ENCODE results near the gene HOXB8. TPM values are rescaled to one million over a fixed set of nuclear protein-coding genes. Genes with fewer than 3 reads are reported as not detected.

The HOXB8 gene
- polyA plus RNA-seq, 3 donors from 2014 or later, result not detected

GRCh38 chr17:48596000-48596734 is 18.9 kb downstream of the HOXB8 start:
- Mint-ChIP-seq H3K9me3 (no peaks in the 10 kb centered on the region), H3K4me3 (peak overlapping the region; percentile 63 to 91 (median 82)), H3K36me3 (peaks cover 0 to 3% (median 3%) of the 10 kb centered on the region in 3 donors), H3K27ac (peak overlapping the region in 1 of 6 donors; percentile 22), H3K27me3 (ENCODE audit: low read depth in 3 of 3) (peaks cover 50 to 69% (median 54%) of the 10 kb centered on the region in 3 donors), H3K4me1 (peaks cover 42 to 59% of the 10 kb centered on the region in 2 donors)
- no peak for DNase-seq

- Mint-ChIP-seq H3K9me3 (no peaks in the 10 kb centered on the region), H3K36me3 (peaks cover 0 to 3% (median 3%) of the 10 kb centered on the region in 3 donors), H3K27ac (no peak overlapping the region), H3K4me1 (peaks cover 42 to 61% of the 10 kb centered on the region in 2 donors), H3K4me3 (peak overlapping the region in 3 of 5 donors; percentile 7 to 47 (median 42)), H3K27me3 (ENCODE audit: low read depth in 3 of 3) (peaks cover 48 to 64% (median 51%) of the 10 kb centered on the region in 3 donors)
- DNase-seq, result no peak
These were observed 19.7 kb downstream of the HOXB8 start for GRCh38 chr17:48595278-48595999.

GRCh38 chr17:48594538-48595277 is 20.4 kb downstream of the HOXB8 start:
- Mint-ChIP-seq H3K4me3 (peak overlapping the region in 1 of 5 donors; percentile 42), H3K27ac (no peak overlapping the region)

GRCh38 chr17:48593840-48594537 is 21.1 kb downstream of the HOXB8 start:
- peaks cover 42 to 59% of the 10 kb centered on the region in 2 donors for H3K4me1 Mint-ChIP-seq
- H3K9me3 Mint-ChIP-seq, result no peaks in the 10 kb centered on the region
- H3K27me3 Mint-ChIP-seq (ENCODE audit: low read depth in 3 of 3), result peaks cover 38 to 65% (median 43%) of the 10 kb centered on the region in 3 donors
- peaks cover 0 to 3% (median 3%) of the 10 kb centered on the region in 3 donors for H3K36me3 Mint-ChIP-seq
- DNase-seq, result peak; percentile 74 to 80 (median 78)
- H3K27ac Mint-ChIP-seq, result no peak overlapping the region
- peak overlapping the region; percentile 78 to 88 (median 83) for H3K4me3 Mint-ChIP-seq

More at GRCh38 chr17:48594538-48595277, 20.4 kb downstream of the HOXB8 start:
- peaks cover 42 to 61% of the 10 kb centered on the region in 2 donors for H3K4me1 Mint-ChIP-seq
- H3K27me3 Mint-ChIP-seq (ENCODE audit: low read depth in 3 of 3), result peaks cover 43 to 67% (median 44%) of the 10 kb centered on the region in 3 donors
- H3K36me3 Mint-ChIP-seq, result peaks cover 0 to 3% (median 3%) of the 10 kb centered on the region in 3 donors
- DNase-seq, result no peak
- no peaks in the 10 kb centered on the region for H3K9me3 Mint-ChIP-seq

DNA sequence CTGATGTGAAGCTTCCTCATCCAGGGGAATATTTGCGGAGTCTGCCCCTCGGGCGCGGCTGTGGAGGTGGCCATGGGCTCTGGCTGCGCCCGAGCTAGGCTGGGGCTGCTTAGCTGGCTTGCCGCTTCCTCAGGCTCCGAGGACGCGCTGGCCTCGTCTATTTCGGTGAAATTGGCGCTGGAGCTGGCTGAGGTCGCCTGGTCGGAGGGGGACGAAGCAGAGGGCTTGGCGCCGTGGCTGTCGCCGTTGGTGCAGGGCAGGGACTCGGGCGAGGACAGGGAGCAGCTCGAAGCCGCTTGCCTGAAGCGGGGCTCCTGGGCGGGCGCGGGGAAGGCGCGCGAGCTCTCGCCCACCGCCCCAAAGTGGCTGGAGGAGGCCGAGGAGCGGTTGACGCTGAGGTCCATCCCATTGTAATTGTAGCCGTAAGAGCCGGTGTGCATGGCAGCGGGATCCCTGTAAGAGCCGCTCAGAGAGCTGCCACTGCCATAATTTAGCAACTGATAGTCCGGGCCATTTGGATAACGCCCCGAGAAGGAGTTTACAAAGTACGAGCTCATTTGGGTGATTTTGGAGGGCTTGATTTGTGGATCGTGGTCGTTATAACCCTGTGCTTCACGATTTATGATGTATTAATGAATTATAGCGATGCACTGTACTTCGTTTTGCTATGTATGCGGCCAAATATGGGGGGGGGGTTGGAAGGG is 21.8 kb downstream of the HOXB8 start, which contains the start of gene HOXB5:
Gene HOXB5, minus strand, starts transcription at position 654 of the 704 bp plus-strand sequence. Its CDS starts 97 bp downstream, at position 557.
- Mint-ChIP-seq H3K27me3 (ENCODE audit: low read depth in 3 of 3) (peaks cover 37 to 59% (median 43%) of the 10 kb centered on the region in 3 donors), H3K4me1 (peaks cover 35 to 52% of the 10 kb centered on the region in 2 donors), H3K9me3 (no peaks in the 10 kb centered on the region), H3K4me3 (peak within 1 kb of the TSS; percentile 78 to 88 (median 83)), H3K36me3 (peaks cover 0 to 3% (median 3%) of the 10 kb centered on the region in 3 donors), H3K27ac (peak within 1 kb of the TSS in 1 of 6 donors; percentile 20)
- no peak for DNase-seq

GRCh38 chr17:48592577-48592976 is 22.5 kb downstream of the HOXB8 start:
- peaks cover 0 to 3% (median 3%) of the 10 kb centered on the region in 3 donors for H3K36me3 Mint-ChIP-seq
- H3K27ac Mint-ChIP-seq, result no peak overlapping the region
- peaks cover 29 to 45% of the 10 kb centered on the region in 2 donors for H3K4me1 Mint-ChIP-seq
- DNase-seq, result no peak
- no peaks in the 10 kb centered on the region for H3K9me3 Mint-ChIP-seq
- H3K4me3 Mint-ChIP-seq, result peak overlapping the region; percentile 78 to 88 (median 83)
- peaks cover 32 to 54% (median 41%) of the 10 kb centered on the region in 3 donors for H3K27me3 Mint-ChIP-seq (ENCODE audit: low read depth in 3 of 3)

GRCh38 chr17:48592057-48592514 is 23.0 kb downstream of the HOXB8 start:
- no peak overlapping the region for H3K27ac Mint-ChIP-seq
- H3K4me1 Mint-ChIP-seq, result peaks cover 24 to 40% of the 10 kb centered on the region in 2 donors
- no peaks in the 10 kb centered on the region for H3K9me3 Mint-ChIP-seq
- peak overlapping the region in 2 of 5 donors; percentile 38 to 83 for H3K4me3 Mint-ChIP-seq
- H3K27me3 Mint-ChIP-seq (ENCODE audit: low read depth in 3 of 3), result peaks cover 29 to 49% (median 42%) of the 10 kb centered on the region in 3 donors
- DNase-seq, result no peak
- H3K36me3 Mint-ChIP-seq, result peaks cover 0 to 3% (median 3%) of the 10 kb centered on the region in 3 donors

GRCh38 chr17:48591255-48592056 is 23.6 kb downstream of the HOXB8 start:
- Mint-ChIP-seq H3K36me3 (peaks cover 0 to 3% (median 3%) of the 10 kb centered on the region in 3 donors), H3K27me3 (ENCODE audit: low read depth in 3 of 3) (peaks cover 23 to 45% (median 39%) of the 10 kb centered on the region in 3 donors), H3K9me3 (no peaks in the 10 kb centered on the region), H3K27ac (no peak overlapping the region), H3K4me3 (peak overlapping the region in 2 of 5 donors; percentile 38 to 83), H3K4me1 (peaks cover 20 to 36% of the 10 kb centered on the region in 2 donors)
- DNase-seq, result no peak

- Mint-ChIP-seq H3K27ac (no peak overlapping the region), H3K27me3 (ENCODE audit: low read depth in 3 of 3) (peaks cover 22 to 47% (median 38%) of the 10 kb centered on the region in 3 donors), H3K4me3 (peak overlapping the region in 1 of 5 donors; percentile 38), H3K9me3 (no peaks in the 10 kb centered on the region), H3K4me1 (peaks cover 25 to 36% of the 10 kb centered on the region in 2 donors), H3K36me3 (no peaks in the 10 kb centered on the region)
- no peak for DNase-seq
These were observed 24.4 kb downstream of the HOXB8 start for GRCh38 chr17:48590607-48591161.

DNA sequence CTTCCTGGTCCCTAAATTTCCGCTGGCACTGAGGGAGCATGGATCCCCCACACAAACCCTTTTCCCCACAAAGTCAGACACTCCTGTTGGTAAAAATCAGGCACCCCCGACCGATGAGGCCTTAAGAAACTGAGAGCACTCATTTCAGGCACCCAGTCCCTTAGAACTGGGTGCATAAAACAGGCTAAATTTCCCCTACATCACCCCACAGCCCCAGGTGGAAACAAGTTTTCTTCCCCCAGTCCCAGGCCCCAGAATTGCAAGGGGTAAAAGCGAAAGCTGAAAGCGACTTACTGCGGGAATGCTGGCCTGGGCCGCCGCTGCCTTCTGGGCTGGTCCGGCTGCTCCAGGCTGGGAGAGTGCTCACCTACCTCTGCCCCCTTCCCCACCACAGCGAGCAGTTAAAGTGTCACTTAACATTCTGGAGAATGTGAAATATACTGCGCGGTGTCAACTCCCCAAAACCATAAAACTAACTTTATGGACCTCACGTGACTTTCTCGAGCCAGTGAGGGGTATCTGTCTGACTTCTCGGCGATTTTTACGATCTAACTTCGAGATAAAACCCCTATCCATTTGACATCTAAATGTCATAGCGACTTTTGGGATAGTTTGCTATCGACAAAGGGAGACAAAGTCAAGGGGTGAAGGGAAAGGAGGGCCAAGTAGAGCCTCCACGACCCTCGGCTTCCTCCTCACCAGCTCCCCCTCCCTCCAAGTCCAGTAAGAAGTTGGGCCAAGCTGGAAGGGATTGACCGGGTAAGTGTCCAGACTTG is 25.1 kb downstream of the HOXB8 start, which contains the start of gene HOXB3:
Gene HOXB3, minus strand, starts transcription at position 411 of the 776 bp plus-strand sequence. CDS start 37,767 bp downstream, outside the sequence.
- H3K36me3 Mint-ChIP-seq, result no peaks in the 10 kb centered on the region
- H3K27me3 Mint-ChIP-seq (ENCODE audit: low read depth in 3 of 3), result peaks cover 24 to 51% (median 36%) of the 10 kb centered on the region in 3 donors
- H3K4me1 Mint-ChIP-seq, result peaks cover 31 to 39% of the 10 kb centered on the region in 2 donors
- DNase-seq, result no peak
- no peak within 1 kb of the TSS for H3K27ac Mint-ChIP-seq
- no peaks in the 10 kb centered on the region for H3K9me3 Mint-ChIP-seq
- H3K4me3 Mint-ChIP-seq, result peak within 1 kb of the TSS in 1 of 5 donors; percentile 38

All from immature natural killer cell (primary cell).